DMS 273 (cell line): ENCODE measurements around the gene ASB11.

Experiments
- DNase-seq: peaks from one replicate; lab custom pipeline; 2025; ENCODE audit not compliant: unreplicated experiment; lab: John Stamatoyannopoulos, UW

Gene ASB11

DNA sequence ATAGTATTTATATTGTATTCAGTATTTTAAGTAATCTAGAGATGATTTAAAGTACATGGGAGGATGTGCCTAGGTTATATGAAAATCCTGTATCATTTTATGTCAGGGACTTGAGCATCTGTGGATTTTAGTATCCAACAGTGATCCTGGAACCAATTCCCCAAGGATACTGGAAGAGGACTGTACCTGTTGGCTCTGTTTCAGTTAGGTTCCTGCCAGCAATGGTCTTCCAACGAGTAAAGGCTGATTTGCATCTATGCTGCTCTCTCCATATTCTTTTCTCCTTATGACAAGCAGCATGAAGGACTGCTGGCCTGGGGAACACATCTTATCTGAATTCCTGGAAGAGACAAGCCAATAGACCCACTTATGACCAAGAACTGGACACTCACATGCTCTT lies 80.4 kb downstream of the ASB11 start:
- no peak for DNase-seq

DNA sequence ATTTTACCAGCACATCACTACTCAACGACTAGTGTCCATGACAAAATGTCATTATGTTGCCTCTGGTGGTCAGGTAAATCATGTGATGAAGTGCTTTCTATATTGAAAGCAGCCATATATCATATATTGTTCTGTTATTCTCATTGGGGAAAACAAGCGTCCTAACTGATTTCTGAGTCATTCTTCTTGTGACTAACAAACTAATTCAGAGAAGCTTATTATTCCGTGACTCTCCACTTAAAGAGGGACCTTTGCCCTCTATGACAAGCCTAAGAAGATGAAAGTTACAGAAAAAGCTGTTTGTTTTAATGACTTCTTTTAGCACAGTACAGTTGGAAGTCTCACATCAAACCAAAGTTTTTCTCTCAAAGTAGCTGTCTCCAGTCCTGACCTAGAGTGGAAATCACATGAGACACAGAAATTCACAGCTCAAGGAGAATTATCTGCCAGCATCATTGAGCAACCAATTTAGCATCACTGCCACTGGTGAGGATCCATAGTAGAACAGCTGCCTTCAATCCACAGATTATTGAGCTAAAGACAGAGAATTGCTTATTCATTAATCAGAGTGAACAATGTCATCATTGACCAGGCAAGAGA lies 81.9 kb downstream of the ASB11 start:
- DNase-seq, result no peak
